ENCODE data around the gene MED25.

MED25 gene

GRCh38 chr19:49845414-49845813 lies 27.3 kb downstream of the MED25 start:
- no peak for TF ChIP-seq POLR2AphosphoS5 (IDR thresholded peaks at IDR 0.05; ENCODE audit: low read depth, low read length)
- TF ChIP-seq POLR2A (IDR thresholded peaks at IDR 0.05; ENCODE audit: low read depth, low read length) = no peak
- no peak for TF ChIP-seq PAX5 (IDR thresholded peaks at IDR 0.05; ENCODE audit: insufficient read depth, low read length, severe bottlenecking)
- no peak for TF ChIP-seq SPI1 (IDR thresholded peaks at IDR 0.05; ENCODE audit: low read depth, low read length)
- TF ChIP-seq TAF1 (IDR thresholded peaks at IDR 0.05; ENCODE audit: low read depth, low read length) = no peak
- no peak for TF ChIP-seq POU2F2 (IDR thresholded peaks at IDR 0.05; ENCODE audit: low read depth, low read length)
- DNase-seq (ENCODE audit: insufficient read length, low spot score) (no peak), FAIRE-seq (no peak)

GRCh38 chr19:49846408-49846807 lies 28.3 kb downstream of the MED25 start:
- DNase-seq (ENCODE audit: insufficient read length, low spot score) (no peak), FAIRE-seq (no peak)
- TF ChIP-seq POU2F2 (IDR thresholded peaks at IDR 0.05; ENCODE audit: low read depth, low read length) (no peak), SPI1 (IDR thresholded peaks at IDR 0.05; ENCODE audit: low read depth, low read length) (no peak), PAX5 (IDR thresholded peaks at IDR 0.05; ENCODE audit: insufficient read depth, low read length, severe bottlenecking) (no peak), TAF1 (IDR thresholded peaks at IDR 0.05; ENCODE audit: low read depth, low read length) (no peak)

DNA sequence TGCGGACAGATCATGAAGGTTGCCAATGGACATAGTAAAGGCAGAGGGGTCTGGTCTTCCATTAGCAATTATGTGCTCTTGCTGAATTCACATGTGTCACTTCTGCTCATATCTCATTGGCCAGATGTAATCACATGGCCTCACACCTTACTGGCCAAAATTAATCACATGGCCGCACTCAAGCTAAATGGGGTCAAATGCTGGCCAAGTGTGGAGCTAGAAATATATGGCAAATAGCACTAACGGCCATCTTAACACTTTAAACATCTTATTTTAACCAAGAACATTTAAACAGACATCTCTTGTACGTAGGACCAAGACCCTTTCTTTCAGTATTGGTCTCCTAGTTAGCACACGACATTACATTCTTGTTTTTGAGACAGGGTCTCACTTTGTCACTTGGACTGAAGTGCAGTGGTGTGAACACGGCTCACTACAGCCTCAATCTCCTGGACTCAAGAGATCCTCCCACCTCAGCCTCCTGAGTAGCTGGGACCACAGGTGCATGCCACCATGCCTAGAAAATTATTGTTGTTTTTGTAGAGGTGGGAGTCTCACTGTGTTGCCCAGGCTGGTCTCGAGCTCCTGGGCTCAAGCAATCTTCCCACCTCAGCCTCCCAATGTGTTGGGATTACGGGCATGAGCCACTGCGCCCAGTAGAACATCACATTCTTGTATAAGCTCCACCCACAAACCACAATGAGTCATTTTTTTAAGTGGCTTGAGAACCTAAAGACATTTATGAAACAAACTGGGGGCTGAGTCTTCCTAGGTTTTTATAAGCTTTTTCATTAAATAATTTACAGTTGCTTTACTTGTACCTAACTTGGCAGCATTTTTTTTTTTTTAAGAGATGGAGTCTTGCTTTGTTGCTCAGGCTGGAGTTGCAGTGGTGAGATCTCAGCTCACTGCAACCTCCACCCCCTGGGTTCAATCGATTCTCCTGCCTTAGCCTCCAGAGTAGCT lies 29.9 kb downstream of the MED25 start:
- FAIRE-seq (no peak), DNase-seq (ENCODE audit: insufficient read length, low spot score) (no peak)
- TF ChIP-seq POLR2A (IDR thresholded peaks at IDR 0.05; ENCODE audit: low read depth, low read length) = no peak
- no peak for TF ChIP-seq POU2F2 (IDR thresholded peaks at IDR 0.05; ENCODE audit: low read depth, low read length)
- no peak for TF ChIP-seq SPI1 (IDR thresholded peaks at IDR 0.05; ENCODE audit: low read depth, low read length)
- TF ChIP-seq POLR2AphosphoS5 (IDR thresholded peaks at IDR 0.05; ENCODE audit: low read depth, low read length) = no peak
- no peak for TF ChIP-seq TAF1 (IDR thresholded peaks at IDR 0.05; ENCODE audit: low read depth, low read length)
- no peak for TF ChIP-seq PAX5 (IDR thresholded peaks at IDR 0.05; ENCODE audit: insufficient read depth, low read length, severe bottlenecking)

- TF ChIP-seq POLR2AphosphoS5 (IDR thresholded peaks at IDR 0.05; ENCODE audit: low read depth, low read length) = no peak
- no peak; the same call in 1 of the 2 replicates for TF ChIP-seq SPI1 (IDR thresholded peaks at IDR 0.05; ENCODE audit: low read depth, low read length)
- no peak for TF ChIP-seq POLR2A (IDR thresholded peaks at IDR 0.05; ENCODE audit: low read depth, low read length)
- no peak for FAIRE-seq
These were observed 30.8 kb downstream of the MED25 start for GRCh38 chr19:49848938-49849337.

GRCh38 chr19:49849433-49850220 lies 31.5 kb downstream of the MED25 start:
- DNase-seq (ENCODE audit: insufficient read length, low spot score) (no peak), FAIRE-seq (no peak)
- TF ChIP-seq TAF1 (IDR thresholded peaks at IDR 0.05; ENCODE audit: low read depth, low read length) (no peak), POU2F2 (IDR thresholded peaks at IDR 0.05; ENCODE audit: low read depth, low read length) (no peak), SPI1 (IDR thresholded peaks at IDR 0.05; ENCODE audit: low read depth, low read length) (no peak), POLR2AphosphoS5 (IDR thresholded peaks at IDR 0.05; ENCODE audit: low read depth, low read length) (no peak), PAX5 (IDR thresholded peaks at IDR 0.05; ENCODE audit: insufficient read depth, low read length, severe bottlenecking) (no peak), POLR2A (IDR thresholded peaks at IDR 0.05; ENCODE audit: low read depth, low read length) (no peak)

More at GRCh38 chr19:49848938-49849337, 30.8 kb downstream of the MED25 start:
- no peak for DNase-seq (ENCODE audit: insufficient read length, low spot score)

GRCh38 chr19:49850221-49850486 lies 32.1 kb downstream of the MED25 start:
- FAIRE-seq (no peak), DNase-seq (ENCODE audit: insufficient read length, low spot score) (no peak)
- TF ChIP-seq POLR2A (IDR thresholded peaks at IDR 0.05; ENCODE audit: low read depth, low read length) = no peak
- TF ChIP-seq SPI1 (IDR thresholded peaks at IDR 0.05; ENCODE audit: low read depth, low read length) = no peak

GRCh38 chr19:49850487-49851342 lies 32.6 kb downstream of the MED25 start, which contains the start of gene PTOV1:
Gene PTOV1, plus strand, starts transcription at chr19:49851159.
- FAIRE-seq (peak; percentile 91), DNase-seq (ENCODE audit: insufficient read length, low spot score) (peak; percentile 93)
- TF ChIP-seq POLR2A (IDR thresholded peaks at IDR 0.05; ENCODE audit: low read depth, low read length) (peak; percentile 47; the same call in 1 of the 2 replicates), POLR2AphosphoS5 (IDR thresholded peaks at IDR 0.05; ENCODE audit: low read depth, low read length) (0 out of 2 replicates have a peak, but pooled peaks have one; percentile 55), PAX5 (IDR thresholded peaks at IDR 0.05; ENCODE audit: insufficient read depth, low read length, severe bottlenecking) (no peak)

DNA sequence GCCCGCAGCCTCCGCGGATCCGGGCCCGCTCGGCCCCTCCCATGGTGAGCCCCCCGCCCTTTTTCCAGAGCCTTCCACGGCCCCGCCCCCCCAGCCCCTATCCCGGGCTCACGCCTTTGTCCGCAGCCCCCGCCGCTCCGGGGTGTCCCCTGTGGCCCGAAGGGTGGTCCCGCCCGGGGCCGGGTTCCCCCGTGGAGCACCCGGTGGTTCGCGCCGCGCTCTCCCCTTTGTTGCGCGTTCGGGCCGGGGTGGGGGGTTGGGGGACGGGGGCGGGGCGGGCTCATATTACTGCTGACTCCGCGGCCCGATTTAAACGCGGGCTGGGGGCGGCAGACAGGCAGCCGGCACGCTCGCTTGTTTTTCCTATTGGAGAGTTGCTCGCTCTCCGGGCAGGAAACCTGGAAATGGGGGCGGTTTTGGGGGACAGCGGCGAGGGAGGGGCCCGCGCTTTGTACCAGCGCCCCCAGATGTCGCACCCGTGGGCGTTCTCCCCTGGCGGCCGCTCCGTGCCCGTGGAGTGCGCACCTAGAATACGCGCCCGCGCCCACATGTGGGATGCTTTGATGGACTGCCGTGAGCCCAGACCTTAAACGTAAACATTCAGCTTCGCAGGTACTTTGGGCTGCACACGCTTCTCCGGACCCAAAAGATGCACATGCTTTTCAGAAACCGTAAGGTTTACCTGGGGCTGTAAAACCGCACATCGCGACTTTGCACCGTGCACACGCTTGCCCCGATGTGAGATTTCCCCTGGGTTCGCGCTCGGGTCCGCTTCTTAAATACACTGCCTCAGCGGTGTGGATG lies 33.6 kb downstream of the MED25 start:
- FAIRE-seq = no peak

More for the DNA sequence above, 33.6 kb downstream of the MED25 start:
- TF ChIP-seq POLR2AphosphoS5 (IDR thresholded peaks at IDR 0.05; ENCODE audit: low read depth, low read length) (no peak), POLR2A (IDR thresholded peaks at IDR 0.05; ENCODE audit: low read depth, low read length) (no peak), POU2F2 (IDR thresholded peaks at IDR 0.05; ENCODE audit: low read depth, low read length) (no peak), SPI1 (IDR thresholded peaks at IDR 0.05; ENCODE audit: low read depth, low read length) (no peak)
- no peak for DNase-seq (ENCODE audit: insufficient read length, low spot score)
